Measurements from ENCODE around the gene INPP4B. TPM values are rescaled to one million over a fixed set of nuclear protein-coding genes. Genes with fewer than 3 reads are reported as not detected.
"Not testable (repeated sequence)": the region's sequence is repeated elsewhere in the genome, so short reads cannot be mapped to it uniquely, and the experiment has no call there.

The INPP4B gene
- total RNA-seq, 2 experiments from 2014 or later, result 55.7 to 60.5 TPM

DNA sequence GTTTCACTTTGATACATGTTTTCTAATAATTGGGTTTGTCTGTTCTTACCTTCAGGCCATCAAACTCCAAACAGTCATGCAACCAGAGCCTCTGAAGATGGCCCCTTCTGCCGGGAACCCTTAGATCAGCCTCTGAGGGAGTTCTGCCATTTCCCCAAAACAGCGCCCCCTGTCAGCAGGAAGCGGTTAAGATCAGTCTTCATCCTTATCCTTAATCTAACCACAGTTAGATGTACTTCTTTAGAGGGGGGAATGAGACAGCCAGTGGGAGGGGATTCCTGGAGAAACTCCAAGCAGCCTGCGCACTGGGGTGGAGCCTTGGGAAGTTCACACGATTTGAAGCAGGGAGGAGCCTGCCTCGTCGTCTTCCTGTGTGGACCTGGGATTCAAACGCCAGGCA lies 185.4 kb downstream of the INPP4B start:
- Mint-ChIP-seq H3K4me3 (no peak overlapping the region), H3K4me1 (ENCODE audit: low read depth) (no peaks in the 10 kb centered on the region), H3K27ac (no peak overlapping the region), H3K27me3 (ENCODE audit: low read depth) (no peaks in the 10 kb centered on the region), H3K9me3 (peaks cover 43% of the 10 kb centered on the region), H3K36me3 (ENCODE audit: low read depth) (peaks cover 59% of the 10 kb centered on the region)
- DNase-seq, result peak; percentile 12
- intact Hi-C loops (cut with micrococcal nuclease), result no loop called here
- CTCF ChIA-PET, result interaction anchor here (0.9 to 1.5 kb wide), 2 partner anchors 12 to 166 kb away, joined by 3 read pairs; no protein-coding TSS in a partner anchor

DNA sequence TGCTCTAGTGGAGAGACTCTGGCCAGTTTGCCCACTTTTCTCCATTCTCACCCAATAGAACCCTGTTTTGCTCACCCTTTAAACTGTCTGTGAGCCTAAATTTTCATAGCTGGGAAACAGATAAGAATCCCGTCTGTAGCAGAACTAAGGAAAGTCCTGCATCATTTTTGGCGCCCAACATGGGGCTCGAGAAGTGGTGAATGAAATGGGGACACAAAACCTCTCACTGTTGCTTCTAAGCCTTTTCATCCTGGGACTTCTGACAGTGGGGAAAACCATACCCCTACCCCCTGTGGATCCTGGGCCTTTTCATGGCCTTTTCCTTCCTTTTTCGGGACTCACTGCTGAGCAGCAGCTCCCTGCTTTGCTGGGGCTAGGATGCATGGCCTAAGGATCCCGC lies 189.9 kb downstream of the INPP4B start:
- CTCF ChIA-PET, result no interaction called here
- peaks cover 72% of the 10 kb centered on the region for H3K9me3 Mint-ChIP-seq
- intact Hi-C loops (cut with micrococcal nuclease), result loop anchor here (5.0 kb wide), 1 partner anchor 64 kb away; no protein-coding TSS in a partner anchor
- H3K27me3 Mint-ChIP-seq (ENCODE audit: low read depth), result no peaks in the 10 kb centered on the region
- no peak overlapping the region for H3K4me3 Mint-ChIP-seq
- peaks cover 71% of the 10 kb centered on the region for H3K36me3 Mint-ChIP-seq (ENCODE audit: low read depth)
- DNase-seq, result peak; percentile 33
- H3K4me1 Mint-ChIP-seq (ENCODE audit: low read depth), result no peaks in the 10 kb centered on the region
- no peak overlapping the region for H3K27ac Mint-ChIP-seq

- intact Hi-C loops (cut with micrococcal nuclease), result no loop called here
- peaks cover 18% of the 10 kb centered on the region for H3K4me1 Mint-ChIP-seq (ENCODE audit: low read depth)
- DNase-seq, result no peak
- no peak overlapping the region for H3K27ac Mint-ChIP-seq
- CTCF ChIA-PET, result interaction anchor here (0.6 to 1.2 kb wide), 4 partner anchors 13 to 109 kb away, joined by 3 read pairs; no protein-coding TSS in a partner anchor
- H3K36me3 Mint-ChIP-seq (ENCODE audit: low read depth), result peaks cover 64% of the 10 kb centered on the region
- peaks cover 46% of the 10 kb centered on the region for H3K9me3 Mint-ChIP-seq
- no peak overlapping the region for H3K4me3 Mint-ChIP-seq
- no peaks in the 10 kb centered on the region for H3K27me3 Mint-ChIP-seq (ENCODE audit: low read depth)
Observed at GRCh38 chr4:142648378-142648777, 197.7 kb downstream of the INPP4B start.

DNA sequence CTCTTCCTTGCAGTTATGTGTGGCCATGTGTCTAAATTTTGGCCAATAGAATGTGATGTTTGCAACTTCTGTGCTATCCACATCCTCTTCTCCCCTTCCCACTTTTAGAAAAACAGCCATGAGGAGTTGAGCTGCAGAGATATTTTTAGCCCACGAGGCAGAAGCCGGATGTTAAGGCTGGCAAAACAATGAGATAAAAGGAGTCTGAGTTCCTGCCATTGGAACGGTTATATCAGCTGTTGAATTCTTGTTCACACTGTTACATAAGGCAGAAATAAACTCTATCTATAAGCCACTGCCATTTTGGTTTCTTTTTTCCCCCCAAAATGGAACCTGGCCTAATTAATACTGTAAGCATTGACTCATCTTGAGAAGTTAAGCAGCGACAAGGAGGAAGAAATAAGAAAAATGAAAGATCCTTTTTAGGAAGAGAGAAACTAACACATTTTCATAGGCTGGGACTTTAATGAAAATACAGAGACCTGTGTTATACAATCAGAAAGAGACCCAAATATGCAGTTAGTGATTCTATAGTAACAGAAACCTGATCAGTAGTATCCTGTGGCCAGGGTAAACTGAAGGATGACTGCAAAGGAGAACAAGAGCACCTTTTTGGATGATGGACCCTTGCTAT lies 200.5 kb downstream of the INPP4B start:
- H3K9me3 Mint-ChIP-seq, result peaks cover 37% of the 10 kb centered on the region
- H3K27me3 Mint-ChIP-seq (ENCODE audit: low read depth), result no peaks in the 10 kb centered on the region
- CTCF ChIA-PET, result interaction anchor here (0.6 to 1.2 kb wide), 2 partner anchors 65 to 173 kb away, joined by 5 read pairs; no protein-coding TSS in a partner anchor
- peak overlapping the region; percentile 3 for H3K4me3 Mint-ChIP-seq
- DNase-seq, result peak; percentile 8
- peaks cover 63% of the 10 kb centered on the region for H3K36me3 Mint-ChIP-seq (ENCODE audit: low read depth)
- H3K4me1 Mint-ChIP-seq (ENCODE audit: low read depth), result peaks cover 18% of the 10 kb centered on the region
- peak overlapping the region; percentile 79 for H3K27ac Mint-ChIP-seq
- intact Hi-C loops (cut with micrococcal nuclease), result loop anchor here (2.0 kb wide), 1 partner anchor 67 kb away; no protein-coding TSS in a partner anchor

DNA sequence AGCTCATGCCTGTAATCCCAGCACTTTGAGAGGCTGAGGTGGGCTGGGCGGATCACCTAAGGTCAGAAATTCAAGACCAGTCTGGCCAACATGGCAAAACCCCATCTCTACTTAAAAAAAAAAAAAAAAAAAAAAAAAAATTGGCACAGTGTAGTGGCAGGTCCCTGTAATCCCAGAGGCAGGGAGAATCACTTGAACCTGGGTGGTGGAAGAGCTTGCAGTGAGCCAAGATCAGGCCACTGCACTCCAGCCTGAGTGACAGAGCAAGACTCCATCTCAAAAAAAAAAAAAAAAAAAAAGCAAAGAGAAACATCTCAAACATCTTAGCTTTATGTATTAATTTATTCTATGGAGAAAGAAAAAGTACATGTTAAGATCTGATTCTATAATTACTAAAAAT lies 201.5 kb downstream of the INPP4B start:
- not testable (repeated sequence) for H3K27ac Mint-ChIP-seq; H3K27me3 Mint-ChIP-seq (ENCODE audit: low read depth); DNase-seq; H3K4me3 Mint-ChIP-seq
- intact Hi-C loops (cut with micrococcal nuclease), result loop anchor here (2.0 kb wide), 1 partner anchor 68 kb away; no protein-coding TSS in a partner anchor
- peaks cover 55% of the 10 kb centered on the region for H3K36me3 Mint-ChIP-seq (ENCODE audit: low read depth)
- H3K4me1 Mint-ChIP-seq (ENCODE audit: low read depth), result peaks cover 18% of the 10 kb centered on the region
- CTCF ChIA-PET, result interaction anchor here (1.2 kb wide), 1 partner anchor 66 kb away, joined by 5 read pairs; no protein-coding TSS in a partner anchor
- peaks cover 27% of the 10 kb centered on the region for H3K9me3 Mint-ChIP-seq

DNA sequence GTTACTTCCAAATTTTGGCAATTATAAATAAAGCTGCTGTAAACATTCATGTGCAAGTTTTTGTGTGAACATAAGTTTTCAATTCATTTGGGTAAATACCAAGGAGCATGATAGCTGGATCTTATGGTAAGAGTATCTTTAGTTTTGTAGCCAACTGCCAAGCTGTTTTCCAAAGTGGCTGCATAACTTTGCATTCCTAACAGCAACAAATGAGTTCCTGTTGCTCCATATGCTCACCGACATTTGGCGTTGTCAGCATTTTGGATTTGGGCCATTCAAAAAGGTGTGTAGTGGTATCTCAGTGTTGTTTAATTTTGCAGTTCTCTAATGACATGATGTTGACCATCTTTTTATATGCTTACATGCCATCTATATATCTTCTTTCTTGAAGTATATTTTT lies 208.5 kb downstream of the INPP4B start:
- Mint-ChIP-seq H3K9me3 (peaks cover 27% of the 10 kb centered on the region), H3K27me3 (ENCODE audit: low read depth) (no peaks in the 10 kb centered on the region), H3K4me3 (no peak overlapping the region), H3K27ac (no peak overlapping the region), H3K36me3 (ENCODE audit: low read depth) (peaks cover 39% of the 10 kb centered on the region), H3K4me1 (ENCODE audit: low read depth) (no peaks in the 10 kb centered on the region)
- DNase-seq, result no peak
- intact Hi-C loops (cut with micrococcal nuclease), result no loop called here
- CTCF ChIA-PET, result interaction anchor here (0.6 kb wide), 1 partner anchor 455 kb away, joined by 3 read pairs; no protein-coding TSS in a partner anchor

DNA sequence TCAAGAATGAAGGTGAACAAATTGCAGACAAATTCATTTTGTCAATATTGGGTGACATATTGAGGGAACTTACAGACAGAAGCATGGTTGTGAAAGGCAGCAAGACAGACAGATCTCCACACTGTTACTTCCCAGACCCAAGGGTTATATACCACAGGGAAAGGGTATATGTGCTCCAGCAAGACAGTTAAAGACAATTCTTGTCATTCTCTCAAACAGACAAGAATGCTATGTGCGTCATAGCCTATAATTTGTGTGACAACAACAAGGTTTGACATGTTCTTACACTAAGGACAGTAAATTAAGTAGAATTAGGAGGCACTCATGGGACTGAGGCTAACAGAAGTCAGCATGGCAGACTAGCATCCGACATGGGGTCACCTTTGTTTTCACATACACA lies 214.3 kb downstream of the INPP4B start:
- Mint-ChIP-seq H3K9me3 (peaks cover 23% of the 10 kb centered on the region), H3K27me3 (ENCODE audit: low read depth) (no peaks in the 10 kb centered on the region), H3K36me3 (ENCODE audit: low read depth) (peaks cover 39% of the 10 kb centered on the region), H3K27ac (no peak overlapping the region), H3K4me3 (no peak overlapping the region), H3K4me1 (ENCODE audit: low read depth) (no peaks in the 10 kb centered on the region)
- CTCF ChIA-PET, result no interaction called here
- DNase-seq, result no peak
- intact Hi-C loops (cut with micrococcal nuclease), result no loop called here

DNA sequence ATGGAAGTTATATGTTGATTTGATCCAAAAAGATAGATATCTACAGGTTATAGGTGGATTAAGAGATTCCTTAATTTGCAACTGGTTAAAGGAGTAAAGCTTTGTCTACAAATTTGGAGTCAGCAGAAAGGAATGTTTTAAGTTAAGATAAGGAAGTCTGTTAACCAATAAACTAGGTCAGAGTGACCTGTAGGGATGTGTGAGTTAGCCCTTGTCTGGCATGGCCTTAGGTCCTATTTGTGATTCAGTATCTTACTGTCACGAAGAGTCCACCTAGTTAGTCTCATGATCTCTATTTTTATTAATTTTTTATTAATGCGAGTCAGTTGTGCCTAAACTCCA lies 230.8 kb downstream of the INPP4B start:
- peaks cover 10% of the 10 kb centered on the region for H3K4me1 Mint-ChIP-seq (ENCODE audit: low read depth)
- H3K4me3 Mint-ChIP-seq, result no peak overlapping the region
- no peaks in the 10 kb centered on the region for H3K27me3 Mint-ChIP-seq (ENCODE audit: low read depth)
- CTCF ChIA-PET, result no interaction called here
- peaks cover 68% of the 10 kb centered on the region for H3K36me3 Mint-ChIP-seq (ENCODE audit: low read depth)
- no peak for DNase-seq
- peaks cover 39% of the 10 kb centered on the region for H3K9me3 Mint-ChIP-seq
- intact Hi-C loops (cut with micrococcal nuclease), result no loop called here
- H3K27ac Mint-ChIP-seq, result no peak overlapping the region

GRCh38 chr4:142614621-142615323 lies 231.3 kb downstream of the INPP4B start:
- Mint-ChIP-seq H3K4me1 (ENCODE audit: low read depth) (peaks cover 10% of the 10 kb centered on the region), H3K27me3 (ENCODE audit: low read depth) (no peaks in the 10 kb centered on the region), H3K36me3 (ENCODE audit: low read depth) (peaks cover 66% of the 10 kb centered on the region), H3K9me3 (peaks cover 34% of the 10 kb centered on the region), H3K27ac (no peak overlapping the region), H3K4me3 (no peak overlapping the region)
- intact Hi-C loops (cut with micrococcal nuclease), result no loop called here
- DNase-seq, result no peak
- CTCF ChIA-PET, result no interaction called here

DNA sequence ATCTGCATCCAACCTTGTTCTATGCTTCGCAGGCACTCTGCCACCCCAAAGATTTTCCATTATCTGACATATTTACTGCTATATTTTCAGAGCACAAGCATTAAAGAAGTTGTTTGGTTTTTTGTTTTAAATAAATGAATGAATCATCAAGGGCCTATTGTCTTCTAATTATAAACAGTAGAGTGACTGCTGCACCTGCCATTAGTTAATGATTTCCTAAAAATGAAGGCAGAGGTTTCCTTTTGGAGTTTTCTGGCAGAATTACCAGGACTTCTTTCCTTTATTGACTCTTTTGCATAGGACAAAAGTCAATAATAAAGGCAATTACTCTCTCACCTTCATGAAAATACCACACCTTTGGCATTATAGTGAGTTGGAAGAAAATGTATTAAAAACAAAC lies 238.1 kb downstream of the INPP4B start:
- no peaks in the 10 kb centered on the region for H3K4me1 Mint-ChIP-seq (ENCODE audit: low read depth)
- no peaks in the 10 kb centered on the region for H3K27me3 Mint-ChIP-seq (ENCODE audit: low read depth)
- no peak for DNase-seq
- peaks cover 56% of the 10 kb centered on the region for H3K36me3 Mint-ChIP-seq (ENCODE audit: low read depth)
- peaks cover 38% of the 10 kb centered on the region for H3K9me3 Mint-ChIP-seq
- H3K27ac Mint-ChIP-seq, result no peak overlapping the region
- CTCF ChIA-PET, result no interaction called here
- intact Hi-C loops (cut with micrococcal nuclease), result no loop called here
- H3K4me3 Mint-ChIP-seq, result no peak overlapping the region

DNA sequence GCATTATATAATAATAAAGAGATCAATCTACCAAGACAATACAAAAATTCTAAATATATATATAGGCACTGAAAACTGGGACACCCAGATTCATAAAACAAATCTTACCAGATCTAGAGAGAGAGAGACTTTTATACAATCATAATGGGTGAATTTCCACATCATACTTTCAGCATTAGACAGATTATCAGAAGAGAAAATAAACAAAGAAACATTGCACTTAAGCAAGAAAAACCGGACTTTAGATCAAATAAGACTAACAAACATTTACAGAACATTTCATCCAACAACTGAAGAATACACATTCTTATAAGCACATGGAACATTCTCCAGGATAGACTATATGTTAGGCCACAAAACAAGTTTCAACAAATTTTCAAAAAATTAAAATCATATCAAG lies 245.1 kb downstream of the INPP4B start:
- H3K27me3 Mint-ChIP-seq (ENCODE audit: low read depth), result no peaks in the 10 kb centered on the region
- intact Hi-C loops (cut with micrococcal nuclease), result no loop called here
- no peak overlapping the region for H3K4me3 Mint-ChIP-seq
- H3K4me1 Mint-ChIP-seq (ENCODE audit: low read depth), result peaks cover 5% of the 10 kb centered on the region
- no peak for DNase-seq
- H3K9me3 Mint-ChIP-seq, result peaks cover 42% of the 10 kb centered on the region
- CTCF ChIA-PET, result no interaction called here
- no peak overlapping the region for H3K27ac Mint-ChIP-seq
- peaks cover 79% of the 10 kb centered on the region for H3K36me3 Mint-ChIP-seq (ENCODE audit: low read depth)

- H3K36me3 Mint-ChIP-seq (ENCODE audit: low read depth), result peaks cover 79% of the 10 kb centered on the region
- peaks cover 26% of the 10 kb centered on the region for H3K9me3 Mint-ChIP-seq
- CTCF ChIA-PET, result no interaction called here
- H3K4me3 Mint-ChIP-seq, result no peak overlapping the region
- DNase-seq, result no peak
- H3K27ac Mint-ChIP-seq, result no peak overlapping the region
- H3K27me3 Mint-ChIP-seq (ENCODE audit: low read depth), result no peaks in the 10 kb centered on the region
- peaks cover 9% of the 10 kb centered on the region for H3K4me1 Mint-ChIP-seq (ENCODE audit: low read depth)
- intact Hi-C loops (cut with micrococcal nuclease), result no loop called here
Observed at GRCh38 chr4:142598132-142598531, 248.0 kb downstream of the INPP4B start.

DNA sequence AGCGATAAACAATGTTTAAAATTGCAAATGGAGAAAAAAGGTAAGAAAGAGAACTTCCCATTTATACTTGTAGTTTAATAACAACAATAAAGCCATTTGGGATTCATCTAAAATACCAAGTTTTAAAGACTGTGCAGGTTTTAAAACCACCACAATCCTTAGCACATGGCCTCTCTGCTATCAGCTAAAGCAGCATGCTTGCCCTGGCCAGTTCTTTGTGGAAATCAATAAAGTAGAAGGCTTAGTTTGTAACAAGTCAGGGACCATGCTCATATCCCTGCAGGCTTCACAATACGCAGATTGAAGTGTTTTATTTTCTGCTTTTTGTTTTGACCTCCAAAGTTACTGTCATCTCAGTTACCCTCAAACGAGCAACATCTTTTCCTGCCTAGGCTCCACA lies 249.5 kb downstream of the INPP4B start:
- CTCF ChIA-PET, result no interaction called here
- intact Hi-C loops (cut with micrococcal nuclease), result no loop called here
- no peak overlapping the region for H3K27ac Mint-ChIP-seq
- H3K9me3 Mint-ChIP-seq, result peaks cover 18% of the 10 kb centered on the region
- DNase-seq, result no peak
- no peaks in the 10 kb centered on the region for H3K27me3 Mint-ChIP-seq (ENCODE audit: low read depth)
- peaks cover 77% of the 10 kb centered on the region for H3K36me3 Mint-ChIP-seq (ENCODE audit: low read depth)
- no peak overlapping the region for H3K4me3 Mint-ChIP-seq
- peaks cover 11% of the 10 kb centered on the region for H3K4me1 Mint-ChIP-seq (ENCODE audit: low read depth)

All from activated naive CD4-positive, alpha-beta T cell treated with anti-CD3 and anti-CD28 coated beads for 36 hours (primary cell).